NCI-H1694 treated with DMSO at 0.1 percent for 48 hours (cell line): Measurements from ENCODE around the gene ANO1.

Experiments
- DNase-seq: peaks from one replicate; lab custom pipeline; 2025; lab: John Stamatoyannopoulos, UW

The ANO1 gene

DNA sequence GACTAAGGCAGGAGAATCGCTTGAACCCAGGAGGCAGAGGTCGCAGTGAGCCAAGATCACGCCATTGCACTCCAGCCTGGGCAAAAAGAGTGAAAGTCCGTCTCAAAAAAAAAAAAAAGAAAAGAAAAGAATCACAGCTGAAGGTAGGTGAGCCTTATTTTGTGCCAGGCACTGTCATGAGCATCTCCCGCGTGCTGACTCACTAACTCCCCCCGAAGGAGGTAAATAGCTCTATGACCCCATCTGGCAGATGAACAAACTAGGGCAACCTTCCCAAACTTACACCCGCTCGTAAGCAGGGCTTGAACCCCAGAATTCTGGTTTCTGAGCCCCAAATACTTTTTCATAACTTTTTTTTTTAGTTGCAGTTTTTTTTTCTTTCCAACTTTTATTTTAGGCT, 60.3 kb downstream of the ANO1 start:
- DNase-seq: no peak

DNA sequence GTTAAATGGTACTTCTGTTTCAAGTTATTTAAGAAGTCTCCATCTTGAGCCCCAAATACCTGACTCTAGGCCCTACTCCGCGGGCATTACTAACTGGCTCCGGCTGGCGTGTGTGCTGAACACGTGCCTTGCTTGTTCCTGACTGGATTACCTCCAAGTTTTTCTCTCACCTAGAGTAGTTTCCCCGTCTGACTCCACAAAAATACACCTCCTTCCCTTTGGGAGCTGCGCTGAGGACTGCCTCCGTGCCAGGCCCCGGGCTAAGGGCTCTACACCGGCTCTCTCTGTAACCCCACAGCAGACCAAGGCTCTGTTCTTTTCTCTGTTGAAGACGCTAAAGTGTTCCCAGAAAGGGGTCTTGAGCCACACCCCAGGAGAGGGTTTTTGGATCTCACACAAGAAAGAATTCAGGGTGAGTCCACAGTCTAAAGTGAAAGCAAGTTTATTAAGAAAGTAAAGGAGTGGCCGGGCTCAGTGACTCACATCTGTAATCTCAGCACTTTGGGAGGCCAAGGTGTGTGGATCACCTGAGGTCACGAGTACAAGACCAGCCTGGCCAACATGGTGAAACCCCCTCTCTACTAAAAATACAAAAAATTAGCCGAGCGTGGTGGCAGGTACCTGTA, 61.8 kb downstream of the ANO1 start:
- DNase-seq: no peak

DNA sequence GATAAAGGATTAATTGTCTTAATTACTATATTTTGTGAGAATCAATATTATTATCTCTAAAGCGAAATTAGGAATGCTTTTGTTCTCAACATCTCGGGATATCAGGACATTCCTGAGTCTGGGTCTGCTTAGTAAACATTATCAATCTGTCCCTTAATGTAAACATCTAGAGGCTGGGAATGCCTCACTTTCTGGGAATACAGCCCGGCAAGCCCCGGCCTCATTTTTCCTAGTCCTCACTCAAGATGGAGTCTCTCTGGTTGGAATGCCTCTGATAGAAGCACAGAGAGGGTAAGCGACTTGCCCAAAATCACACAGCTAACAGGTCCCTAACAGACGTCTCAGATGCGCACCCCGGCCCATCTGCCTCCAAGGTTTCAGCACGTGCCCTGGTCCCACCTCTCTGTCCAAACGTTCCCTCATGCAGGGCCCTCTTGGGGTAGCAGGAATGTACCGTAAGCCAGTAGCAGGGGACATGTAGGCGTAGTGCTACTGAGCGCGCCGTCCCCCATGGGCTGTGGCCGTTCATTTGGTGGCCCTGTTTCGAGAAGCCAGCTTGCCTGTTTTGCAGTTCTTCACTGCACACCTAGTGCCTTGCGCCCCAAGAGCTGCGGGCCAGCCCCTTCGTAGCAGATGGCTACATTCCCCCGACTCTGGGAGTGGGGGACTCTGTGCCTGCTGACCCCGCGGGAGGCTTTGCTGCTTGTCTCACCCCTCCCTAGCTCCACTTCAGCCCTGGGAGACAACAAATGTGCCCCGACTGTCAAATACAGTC, 62.8 kb downstream of the ANO1 start:
- no peak for DNase-seq

DNA sequence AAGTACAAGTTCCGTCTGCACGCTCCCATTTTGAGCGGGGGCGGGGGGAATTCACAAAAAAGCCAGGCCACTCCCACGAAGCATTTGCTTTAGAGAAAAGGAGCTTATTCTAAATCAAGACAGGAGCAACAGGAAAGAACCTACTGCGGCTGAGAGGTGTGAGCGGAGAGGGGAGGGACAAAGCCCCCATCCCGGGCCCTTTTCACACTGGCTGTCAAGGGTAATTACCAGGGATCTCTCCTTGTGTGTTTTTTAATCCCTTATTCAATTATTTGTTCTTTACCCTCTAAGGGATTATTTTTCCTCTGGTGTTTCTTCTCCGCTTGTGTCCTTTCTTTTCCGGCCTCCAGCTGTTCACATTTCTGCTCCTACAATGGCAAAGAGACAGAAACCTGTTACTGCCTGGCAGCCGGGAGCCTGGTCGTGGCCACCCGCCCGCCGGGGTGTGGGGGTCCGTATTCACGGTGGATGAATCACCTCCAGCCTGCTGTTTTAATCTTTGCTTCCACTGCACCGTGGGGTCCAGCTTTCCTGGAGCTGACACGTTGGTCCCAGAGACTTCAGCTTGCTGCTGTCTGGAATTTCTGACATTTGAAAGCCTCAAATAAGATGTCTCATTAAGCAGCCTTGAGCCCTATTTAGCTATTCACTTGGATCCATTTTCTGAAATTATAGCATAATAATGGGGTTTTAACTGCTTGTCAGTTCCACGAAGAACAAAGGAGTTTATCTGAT, 63.5 kb downstream of the ANO1 start:
- no peak for DNase-seq

DNA sequence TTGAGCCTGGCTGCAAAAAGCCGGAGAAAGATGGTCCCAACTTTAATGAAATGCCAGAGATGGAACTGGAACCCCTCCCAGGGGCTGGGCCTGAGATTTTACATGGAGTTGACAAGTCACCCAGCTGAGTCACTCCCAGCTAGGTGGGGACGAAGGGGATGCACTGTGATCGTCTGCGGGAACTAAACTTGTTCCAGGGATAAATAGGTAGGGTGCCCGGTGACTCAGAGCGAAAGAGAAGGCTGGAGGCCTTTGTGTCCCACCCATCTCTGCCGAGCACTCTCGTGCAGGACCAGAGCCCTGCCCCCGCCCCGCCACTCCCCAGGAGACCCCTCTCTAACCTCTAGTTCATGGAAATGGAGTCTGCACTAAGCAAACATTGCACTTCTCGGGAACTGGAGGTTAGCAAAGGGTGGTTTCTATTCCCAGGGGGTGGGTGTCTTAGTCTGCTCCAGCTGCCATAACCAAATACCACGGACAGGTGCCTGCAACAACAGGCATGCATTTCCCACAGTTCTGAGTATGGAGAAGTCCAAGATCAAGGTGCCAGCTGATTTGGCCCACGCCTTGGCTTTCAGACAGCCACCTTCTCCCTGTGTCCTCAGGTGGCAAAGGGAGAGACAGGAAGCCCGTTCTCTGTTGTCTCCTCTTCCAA, 64.2 kb downstream of the ANO1 start:
- no peak for DNase-seq

DNA sequence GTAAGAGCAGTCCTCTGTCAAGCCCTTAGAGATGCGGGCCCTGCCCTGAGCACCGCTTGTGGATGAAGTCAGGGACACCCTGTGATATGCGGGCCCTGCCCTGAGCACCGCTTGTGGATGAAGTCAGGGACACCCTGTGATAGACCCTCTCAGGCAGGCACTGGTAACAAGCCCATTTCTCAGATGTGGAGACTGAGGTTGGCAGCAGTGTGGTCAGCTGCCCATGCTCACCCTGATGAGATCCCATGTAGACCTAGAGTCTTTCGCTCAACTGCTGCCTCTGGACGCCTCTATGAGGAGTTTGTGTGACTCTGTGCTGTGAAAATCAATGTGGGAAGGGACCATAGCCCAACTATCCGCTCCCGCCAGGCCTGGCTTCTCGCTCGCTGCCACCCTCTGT, 66.1 kb downstream of the ANO1 start:
- no peak for DNase-seq

DNA sequence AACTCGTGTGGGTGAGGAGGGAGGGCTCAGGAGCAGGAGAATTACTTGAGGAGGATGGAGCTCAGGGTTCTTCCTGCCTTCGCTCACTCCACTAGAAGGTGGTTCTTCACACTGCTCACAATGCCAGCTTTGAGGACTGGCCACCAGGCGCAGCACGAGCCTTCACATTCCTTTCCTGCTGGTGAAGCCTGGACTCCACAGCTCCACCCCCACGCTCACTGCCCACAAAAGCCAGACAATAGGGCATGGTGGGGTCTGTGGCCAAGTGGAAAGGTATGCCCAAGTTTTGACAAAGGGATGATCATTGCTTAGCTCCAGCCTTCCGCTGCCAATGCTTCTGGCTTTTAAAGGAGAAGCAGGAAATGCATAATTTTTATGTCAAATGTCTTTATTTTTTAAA, 67.0 kb downstream of the ANO1 start:
- DNase-seq: no peak

DNA sequence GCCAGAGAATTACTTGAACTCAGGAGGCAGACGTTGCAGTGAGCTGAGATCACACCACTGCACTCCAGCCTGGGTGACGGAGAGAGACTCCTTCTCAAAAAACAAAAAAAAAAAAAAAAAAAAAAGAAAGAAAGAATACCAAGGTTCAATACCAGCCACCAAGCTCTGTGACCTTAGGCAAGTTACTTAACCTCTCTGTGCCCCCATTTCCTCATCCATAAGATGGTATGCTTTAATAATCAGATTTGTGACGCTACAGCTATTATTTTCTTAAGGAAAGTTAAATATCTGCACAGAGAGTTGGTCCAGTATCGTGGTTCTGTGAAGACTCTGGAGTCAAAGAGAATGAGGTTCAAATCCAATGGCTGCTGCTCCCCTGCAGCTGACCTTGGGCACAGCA, 67.7 kb downstream of the ANO1 start:
- no peak for DNase-seq

DNA sequence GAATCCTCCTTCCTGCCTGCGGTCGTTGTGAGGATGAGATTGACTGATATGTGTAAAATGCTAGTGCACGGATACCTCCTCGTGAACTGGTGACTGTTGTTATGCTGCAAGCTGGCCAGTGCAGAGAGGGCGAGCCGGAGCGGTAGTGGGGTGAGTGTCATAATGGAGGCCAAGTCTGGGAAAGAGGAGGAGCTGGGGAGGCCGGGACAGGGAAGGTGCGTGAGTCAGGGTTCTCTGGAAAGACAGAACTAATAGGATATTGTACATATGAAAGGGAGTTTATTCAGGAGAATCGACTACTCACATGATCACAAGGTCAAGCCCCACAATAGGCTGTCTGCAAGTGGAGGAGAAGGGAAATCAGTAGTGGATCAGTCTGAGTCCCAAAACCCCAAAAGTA, 68.2 kb downstream of the ANO1 start:
- DNase-seq: no peak

DNA sequence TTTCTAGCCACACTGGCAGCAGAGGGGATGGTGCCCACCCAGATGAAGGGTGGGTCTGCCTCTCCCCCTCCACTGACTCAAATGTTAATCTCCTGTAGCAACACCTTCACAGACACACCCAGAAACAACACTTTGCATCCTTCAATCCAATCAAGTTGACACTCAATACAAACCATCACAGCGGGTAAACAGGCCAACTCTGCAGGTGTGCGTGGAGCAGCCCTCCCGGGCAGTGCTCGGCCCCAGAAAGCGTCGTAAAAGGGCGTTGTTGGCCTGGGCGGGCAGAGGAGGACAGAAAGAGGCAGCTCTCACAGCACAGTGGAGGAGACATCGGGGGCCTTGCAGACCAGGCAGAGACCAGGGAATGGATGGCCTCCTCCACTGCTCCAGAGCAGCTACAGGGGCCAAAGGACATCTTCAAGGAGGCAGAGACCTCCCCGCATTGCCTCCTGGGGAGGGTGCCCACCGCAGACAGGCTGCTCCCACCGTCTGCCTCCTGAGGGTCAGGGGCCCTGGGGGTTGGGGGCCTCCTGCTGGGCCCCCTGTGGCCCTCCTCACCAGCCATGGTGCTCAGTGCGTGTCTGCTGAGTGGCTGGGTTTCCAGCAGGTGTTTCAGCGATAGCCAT, 68.9 kb downstream of the ANO1 start:
- no peak for DNase-seq

DNA sequence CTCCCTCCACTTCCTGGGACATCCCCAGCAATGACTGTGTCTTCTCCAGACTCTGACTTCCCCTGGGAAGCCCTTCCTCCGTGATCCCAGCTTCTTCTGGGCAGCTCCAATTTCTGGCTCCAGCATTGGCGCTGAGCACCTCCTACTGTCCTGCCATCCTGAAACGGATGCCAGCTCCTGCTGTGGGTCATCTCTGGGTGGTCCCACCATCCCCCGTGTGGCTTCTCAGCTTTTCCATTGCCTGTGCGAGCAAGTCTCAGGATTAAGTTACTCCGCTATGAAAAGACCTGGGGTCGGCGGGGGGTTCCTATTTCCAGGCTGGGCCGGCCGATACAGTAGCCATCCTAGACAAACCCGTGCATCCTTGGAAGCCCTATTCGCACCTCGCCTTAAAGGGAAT, 69.6 kb downstream of the ANO1 start:
- DNase-seq: no peak

DNA sequence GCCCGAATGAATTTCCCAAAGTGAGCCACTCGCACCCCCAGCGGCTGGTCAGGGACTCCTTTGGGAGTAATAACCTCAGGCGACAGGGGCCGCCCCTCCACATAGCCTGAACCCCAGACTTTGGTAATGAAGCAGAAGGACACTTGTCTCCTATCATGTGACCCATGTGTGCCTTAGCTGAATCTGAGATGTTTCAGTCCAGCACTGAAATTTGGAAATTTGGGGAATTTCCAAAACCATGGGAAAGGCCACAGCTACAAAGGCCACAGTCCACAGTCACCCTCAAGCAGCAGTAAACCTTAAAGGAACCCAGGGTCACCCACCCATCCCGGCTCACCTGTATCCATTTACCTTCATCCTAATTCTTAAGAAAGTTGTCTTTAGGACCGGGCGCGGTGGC, 73.6 kb downstream of the ANO1 start:
- DNase-seq: no peak

DNA sequence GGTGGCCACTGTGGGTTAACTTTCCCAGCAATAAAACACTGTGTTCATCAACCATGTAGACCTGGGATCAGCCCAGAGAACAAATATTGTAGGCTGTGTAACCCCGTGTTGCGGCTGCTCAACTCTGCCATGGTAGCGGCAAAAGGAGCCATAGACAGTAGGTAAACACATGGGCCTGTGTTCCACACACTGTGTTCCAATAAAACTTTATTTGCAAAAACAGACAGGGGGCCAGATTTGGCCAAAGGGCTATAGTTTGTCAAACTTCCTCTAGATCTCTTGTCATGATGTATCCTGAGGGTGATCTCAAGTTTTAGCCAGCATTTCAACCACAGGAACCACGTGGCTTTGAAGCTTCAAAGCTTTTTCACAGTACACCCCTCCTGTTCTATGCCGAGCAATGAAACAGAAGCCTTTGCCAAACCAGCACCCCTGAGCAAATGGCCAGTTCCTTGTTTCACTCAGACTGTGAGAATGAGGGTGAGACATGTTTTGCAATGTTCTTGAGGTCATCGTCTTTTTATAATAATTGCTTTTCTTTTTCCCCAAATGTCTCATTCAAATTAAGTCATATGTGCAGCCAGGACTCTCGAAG, 75.1 kb downstream of the ANO1 start:
- DNase-seq: no peak

DNA sequence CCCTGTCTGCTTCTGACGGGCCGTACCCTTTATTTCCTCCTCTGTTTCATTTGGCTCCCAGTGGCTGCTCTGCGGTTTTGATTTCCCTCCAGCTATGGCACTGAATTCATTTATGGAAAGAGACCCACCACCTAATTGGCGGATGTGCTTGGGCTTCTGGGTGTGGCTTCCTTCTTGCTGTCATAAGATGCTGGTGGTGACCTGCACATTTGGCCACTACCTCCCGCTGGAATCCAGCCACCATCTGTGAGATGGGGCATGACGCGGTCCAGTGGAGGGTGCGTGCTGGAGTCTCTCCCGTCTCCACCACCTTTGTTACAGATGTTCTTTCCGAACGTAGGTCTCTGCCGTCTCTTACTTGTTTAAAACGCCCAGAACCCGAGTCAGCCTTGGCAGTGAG, 77.3 kb downstream of the ANO1 start:
- no peak for DNase-seq

DNA sequence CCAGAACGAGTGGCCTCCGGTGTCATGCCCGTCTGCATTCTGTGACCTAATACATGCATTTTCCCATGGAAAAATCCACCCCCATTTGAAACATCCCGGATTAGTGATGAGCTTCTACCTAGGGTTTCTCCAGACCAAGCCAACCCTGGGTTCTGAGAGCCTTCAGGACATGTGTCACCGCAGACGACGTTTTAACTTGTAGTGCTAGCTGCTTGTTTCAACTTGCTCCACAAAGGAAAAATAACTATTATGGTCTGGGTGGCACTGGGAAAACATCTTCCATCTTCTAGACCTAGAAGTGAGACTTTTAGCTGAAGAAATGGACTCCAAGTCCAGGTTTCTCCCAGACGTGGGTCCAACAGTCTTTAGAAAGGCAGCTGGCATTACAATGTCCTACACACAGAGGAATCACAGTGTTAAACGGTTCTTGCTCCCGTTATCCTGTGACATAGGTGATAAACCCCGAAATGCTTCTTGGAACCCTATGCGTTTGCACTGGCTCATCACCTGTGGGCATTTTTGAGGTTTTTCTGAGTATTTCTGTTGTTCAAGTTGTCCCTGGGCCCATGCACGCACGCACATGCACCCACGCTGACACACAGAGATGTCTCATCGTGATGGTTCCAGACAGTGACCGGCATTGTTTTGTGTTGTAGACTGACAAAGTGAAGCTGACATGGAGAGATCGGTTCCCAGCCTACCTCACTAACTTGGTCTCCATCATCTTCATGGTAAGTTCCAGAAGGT, 78.3 kb downstream of the ANO1 start:
- DNase-seq: no peak

DNA sequence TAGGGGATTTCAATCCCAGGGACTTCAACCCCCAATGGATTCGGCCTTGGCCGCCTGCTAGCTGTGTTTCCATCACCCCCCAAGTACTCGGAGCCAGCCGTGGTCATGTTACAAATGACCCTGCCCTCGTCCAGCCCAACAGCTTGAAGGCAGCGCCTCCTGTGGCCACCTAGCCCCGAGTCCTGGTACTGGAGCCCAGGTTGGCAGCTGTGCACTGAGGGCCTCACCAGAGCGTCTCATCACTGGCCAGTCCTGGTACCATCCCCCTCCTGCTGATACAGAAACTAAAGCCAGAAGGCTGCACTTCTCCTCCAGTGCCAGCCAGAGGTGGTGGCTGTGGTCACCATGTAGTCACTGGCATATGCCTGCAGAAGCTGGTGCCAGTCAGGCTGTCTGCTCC, 80.1 kb downstream of the ANO1 start:
- no peak for DNase-seq

DNA sequence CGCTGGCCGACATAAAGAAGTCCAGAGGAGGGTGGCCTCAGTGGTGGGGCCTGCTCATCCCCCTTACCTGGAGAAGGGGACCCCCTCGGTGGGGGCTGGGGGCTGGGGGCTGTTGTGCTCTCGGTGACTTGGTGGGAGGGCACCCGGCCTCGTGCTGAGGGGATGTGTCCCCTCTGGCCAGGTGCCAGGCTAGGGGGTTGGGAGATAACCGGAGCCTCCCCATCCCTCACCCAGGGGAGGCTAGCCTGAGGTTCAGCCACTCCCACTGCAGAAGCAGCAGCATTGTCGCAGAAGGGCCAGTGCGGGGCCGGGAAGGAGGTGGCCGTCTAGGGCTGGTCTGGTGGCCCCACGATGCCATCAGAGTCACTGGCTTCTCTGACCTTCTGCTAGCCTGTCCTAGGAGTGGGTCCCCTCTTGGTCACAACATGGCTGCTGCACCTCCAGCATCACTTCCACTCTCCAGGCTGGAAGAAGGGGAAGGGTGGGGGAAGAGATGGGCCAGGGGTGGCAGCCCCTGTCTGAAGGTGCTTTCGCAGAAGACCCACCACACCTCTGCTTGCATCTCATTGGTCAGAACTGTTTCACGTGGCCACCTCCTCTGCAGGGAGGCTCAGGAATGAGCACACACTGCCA, 80.8 kb downstream of the ANO1 start:
- DNase-seq: no peak

DNA sequence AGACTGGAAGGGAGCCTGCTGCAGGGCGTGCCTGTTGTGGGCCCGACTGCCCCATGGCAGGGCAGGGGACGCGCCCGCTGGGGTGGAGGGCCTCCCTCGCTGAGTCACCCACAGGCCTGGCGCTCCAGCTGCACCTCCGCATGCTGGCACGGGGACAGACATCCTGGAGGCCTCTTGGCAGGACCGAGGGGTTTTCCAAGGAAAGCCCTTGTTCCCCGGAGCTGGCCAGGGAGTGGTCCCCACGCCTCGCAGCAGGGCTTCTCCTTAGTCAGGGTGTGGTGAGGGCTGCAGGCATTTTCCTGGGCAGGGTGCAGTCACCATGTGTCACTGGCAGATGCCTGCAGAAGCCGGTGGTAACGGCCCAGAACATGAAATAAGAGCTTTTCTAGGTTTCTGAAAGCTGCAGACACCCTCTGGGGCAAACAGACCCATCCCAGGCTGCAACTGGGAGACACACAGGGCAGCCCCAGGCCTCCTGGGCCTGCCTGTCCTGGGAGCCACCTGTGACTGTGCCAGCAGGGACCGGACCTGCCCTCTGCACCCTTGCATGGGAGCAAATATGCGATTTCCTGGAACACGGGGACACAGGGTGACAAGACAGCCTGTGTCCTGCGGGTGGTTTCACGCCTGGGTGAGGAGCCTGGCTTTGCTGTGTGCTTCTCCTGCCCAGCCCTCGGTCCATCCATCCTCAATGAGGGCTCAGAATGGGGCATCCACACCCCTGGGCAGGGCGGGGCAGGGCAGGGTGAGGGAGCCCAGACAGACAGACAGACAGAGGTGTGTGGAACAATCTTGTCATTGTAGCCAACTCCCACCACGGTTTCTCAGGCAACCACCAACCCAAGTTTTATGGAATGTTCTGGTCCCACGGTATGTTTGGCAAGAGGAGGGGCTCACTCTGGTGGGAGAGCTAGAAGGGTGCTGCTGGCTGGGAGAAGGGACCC, 81.8 kb downstream of the ANO1 start:
- no peak for DNase-seq

DNA sequence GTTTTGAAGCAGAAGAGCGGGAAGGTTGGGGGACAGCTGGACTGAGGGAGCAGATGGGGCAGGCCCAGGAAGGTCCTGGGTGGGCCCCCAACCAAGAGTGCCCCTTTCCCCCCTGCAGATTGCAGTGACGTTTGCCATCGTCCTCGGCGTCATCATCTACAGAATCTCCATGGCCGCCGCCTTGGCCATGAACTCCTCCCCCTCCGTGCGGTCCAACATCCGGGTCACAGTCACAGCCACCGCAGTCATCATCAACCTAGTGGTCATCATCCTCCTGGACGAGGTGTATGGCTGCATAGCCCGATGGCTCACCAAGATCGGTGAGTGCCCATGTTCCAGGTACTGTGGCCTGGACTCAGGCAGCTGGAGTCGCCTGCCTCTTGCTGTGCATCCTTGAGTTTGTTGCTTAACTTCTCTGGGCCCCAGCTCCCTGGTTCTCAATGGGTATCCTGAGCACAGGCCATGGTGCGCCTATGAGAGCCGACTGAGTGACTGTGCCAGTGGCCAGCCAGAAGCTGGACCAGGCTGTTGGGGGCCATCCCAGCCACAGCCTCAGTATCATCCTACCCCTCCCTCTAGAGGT, 83.0 kb downstream of the ANO1 start:
- DNase-seq: no peak
